ENCODE results near the gene RARB. TPM values are rescaled to one million over a fixed set of nuclear protein-coding genes. Genes with fewer than 3 reads are reported as not detected.

RARB gene
- total and polyA plus RNA-seq, 10 donors, result 1.5 to 13.0 (median 7.5) TPM

DNA sequence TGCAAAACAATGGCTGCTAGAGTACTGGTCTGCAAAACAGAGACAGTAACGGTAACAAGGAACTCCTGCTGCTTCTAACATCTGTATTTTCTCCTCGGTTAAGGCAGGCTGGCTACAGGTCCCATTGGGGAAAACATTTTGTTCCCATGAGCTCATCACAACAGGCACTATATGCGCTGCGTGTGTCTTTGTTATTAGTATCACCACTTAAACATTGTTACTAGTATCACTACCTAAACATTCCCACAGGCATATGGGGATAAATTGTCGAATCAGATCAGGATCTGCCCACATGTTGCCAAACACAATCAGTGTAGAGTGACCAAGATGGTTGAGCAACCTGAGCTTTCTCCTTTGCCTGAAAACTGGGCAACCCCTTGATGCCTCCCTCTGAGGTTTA is 159.5 kb downstream of the RARB start:
- no peak for DNase-seq
- TF ChIP-seq, protein P1, sequence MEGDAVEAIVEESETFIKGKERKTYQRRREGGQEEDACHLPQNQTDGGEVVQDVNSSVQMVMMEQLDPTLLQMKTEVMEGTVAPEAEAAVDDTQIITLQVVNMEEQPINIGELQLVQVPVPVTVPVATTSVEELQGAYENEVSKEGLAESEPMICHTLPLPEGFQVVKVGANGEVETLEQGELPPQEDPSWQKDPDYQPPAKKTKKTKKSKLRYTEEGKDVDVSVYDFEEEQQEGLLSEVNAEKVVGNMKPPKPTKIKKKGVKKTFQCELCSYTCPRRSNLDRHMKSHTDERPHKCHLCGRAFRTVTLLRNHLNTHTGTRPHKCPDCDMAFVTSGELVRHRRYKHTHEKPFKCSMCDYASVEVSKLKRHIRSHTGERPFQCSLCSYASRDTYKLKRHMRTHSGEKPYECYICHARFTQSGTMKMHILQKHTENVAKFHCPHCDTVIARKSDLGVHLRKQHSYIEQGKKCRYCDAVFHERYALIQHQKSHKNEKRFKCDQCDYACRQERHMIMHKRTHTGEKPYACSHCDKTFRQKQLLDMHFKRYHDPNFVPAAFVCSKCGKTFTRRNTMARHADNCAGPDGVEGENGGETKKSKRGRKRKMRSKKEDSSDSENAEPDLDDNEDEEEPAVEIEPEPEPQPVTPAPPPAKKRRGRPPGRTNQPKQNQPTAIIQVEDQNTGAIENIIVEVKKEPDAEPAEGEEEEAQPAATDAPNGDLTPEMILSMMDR (IDR thresholded peaks at IDR 0.05 in 8 of 11, conservative IDR thresholded peaks at IDR 0.05 in 3 of 11), result no peak
- TF ChIP-seq POLR2A (IDR thresholded peaks at IDR 0.05) (no peak), POLR2AphosphoS5 (IDR thresholded peaks at IDR 0.05) (no peak)
- 85 to 95% (median 89%) methylated on average over 5 of the region's 5 CpGs for WGBS, 5 donors
- H3K36me3 ChIP-seq, result peaks cover 0 to 2% (median 0%) of the 10 kb centered on the region in 6 donors
- intact Hi-C loops (cut with DNase I; ENCODE audit: low total_unique reads), result no loop called here
- H3K4me3 ChIP-seq, result no peak overlapping the region
- peaks cover 0 to 5% (median 2%) of the 10 kb centered on the region in 6 donors for H3K4me1 ChIP-seq
- H3K27ac ChIP-seq, result no peak overlapping the region
- H3K27me3 ChIP-seq (replicated peaks in 1 of 7), result no peaks in the 10 kb centered on the region
- H3K9me3 ChIP-seq, result no peaks in the 10 kb centered on the region

- H3K4me1 ChIP-seq, result peaks cover 0 to 9% (median 4%) of the 10 kb centered on the region in 6 donors
- DNase-seq, result no peak
- TF ChIP-seq POLR2A (IDR thresholded peaks at IDR 0.05) (no peak), POLR2AphosphoS5 (IDR thresholded peaks at IDR 0.05) (no peak)
- TF ChIP-seq, protein P1 (IDR thresholded peaks at IDR 0.05 in 8 of 11, conservative IDR thresholded peaks at IDR 0.05 in 3 of 11), result no peak
- intact Hi-C loops (cut with DNase I; ENCODE audit: low total_unique reads), result no loop called here
- H3K27ac ChIP-seq, result no peak overlapping the region
- no peaks in the 10 kb centered on the region for H3K9me3 ChIP-seq
- WGBS, 5 donors, result 91 to 98% (median 96%) methylated on average over 2 of the region's 2 CpGs
- no peak overlapping the region for H3K4me3 ChIP-seq
- no peaks in the 10 kb centered on the region for H3K27me3 ChIP-seq (replicated peaks in 1 of 7)
- H3K36me3 ChIP-seq, result no peaks in the 10 kb centered on the region
Measured at GRCh38 chr3:25587975-25588374, 159.9 kb downstream of the RARB start.

- H3K27ac ChIP-seq, result no peak overlapping the region
- H3K36me3 ChIP-seq, result no peaks in the 10 kb centered on the region
- DNase-seq, result no peak
- H3K27me3 ChIP-seq (replicated peaks in 1 of 7), result no peaks in the 10 kb centered on the region
- H3K4me3 ChIP-seq, result no peak overlapping the region
- TF ChIP-seq POLR2A (IDR thresholded peaks at IDR 0.05) (no peak), POLR2AphosphoS5 (IDR thresholded peaks at IDR 0.05) (no peak)
- TF ChIP-seq, protein P1 (IDR thresholded peaks at IDR 0.05 in 8 of 11, conservative IDR thresholded peaks at IDR 0.05 in 3 of 11), result no peak
- intact Hi-C loops (cut with DNase I; ENCODE audit: low total_unique reads), result no loop called here
- 77 to 86% (median 84%) methylated on average over 8 of the region's 8 CpGs for WGBS, 5 donors
- no peaks in the 10 kb centered on the region for H3K9me3 ChIP-seq
- peaks cover 0 to 15% (median 5%) of the 10 kb centered on the region in 6 donors for H3K4me1 ChIP-seq
Measured at GRCh38 chr3:25588441-25589103, 160.5 kb downstream of the RARB start.

DNA sequence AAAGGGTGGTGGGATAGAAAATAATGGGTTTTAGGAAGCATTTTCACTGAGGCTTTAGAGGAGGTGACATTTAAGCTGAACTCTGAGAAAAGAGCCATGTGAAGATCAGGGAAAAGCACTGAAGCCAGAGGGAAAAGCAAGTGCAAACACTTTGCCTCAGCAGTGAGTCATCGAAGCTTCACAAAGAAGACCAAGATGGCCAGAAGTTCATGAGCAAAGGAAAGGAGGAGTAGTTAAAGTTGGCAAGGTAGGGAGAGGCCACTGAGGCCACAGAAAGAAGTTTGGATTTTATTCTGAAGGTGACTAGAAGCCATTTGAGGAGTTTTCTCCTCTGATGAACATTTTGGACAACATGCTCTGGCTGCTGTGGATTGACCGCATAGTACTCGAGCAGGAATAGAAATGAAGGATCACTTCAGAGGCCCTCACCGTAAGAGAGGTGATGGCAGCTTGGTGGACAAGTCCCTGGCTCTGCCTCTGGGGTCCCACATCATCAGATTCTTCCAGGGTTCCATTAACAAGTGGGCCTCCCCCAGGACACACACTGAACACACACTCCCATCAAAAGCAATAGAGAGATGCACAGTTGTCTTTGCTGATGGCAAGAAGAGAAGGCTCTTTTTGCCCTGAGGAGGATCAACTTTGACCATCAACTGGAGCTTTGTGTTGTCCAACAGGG is 161.2 kb downstream of the RARB start:
- Histone ChIP-seq H3K36me3 (no peaks in the 10 kb centered on the region), H3K4me1 (peaks cover 0 to 22% (median 10%) of the 10 kb centered on the region in 6 donors), H3K27ac (no peak overlapping the region), H3K27me3 (replicated peaks in 1 of 7) (no peaks in the 10 kb centered on the region), H3K4me3 (no peak overlapping the region), H3K9me3 (no peaks in the 10 kb centered on the region)
- TF ChIP-seq, protein P1 (IDR thresholded peaks at IDR 0.05 in 8 of 11, conservative IDR thresholded peaks at IDR 0.05 in 3 of 11), result no peak
- no peak for TF ChIP-seq POLR2AphosphoS5 (IDR thresholded peaks at IDR 0.05)
- TF ChIP-seq POLR2A (IDR thresholded peaks at IDR 0.05), result no peak
- intact Hi-C loops (cut with DNase I; ENCODE audit: low total_unique reads), result no loop called here
- DNase-seq, result no peak
- WGBS, 5 donors, result 92 to 100% (median 97%) methylated on average over 4 of the region's 4 CpGs
